DND-41 (cell line): ENCODE data around the gene ZFTA.

Experiments used
- EZH2 ChIP-seq: IDR thresholded peaks from 3 replicates; pipeline ENCODE4 v1.6.1; 2012; ENCODE audit warnings: borderline replicate concordance, low read depth, mild to moderate bottlenecking, moderate library complexity, low read length, inconsistent platforms; ENCODE audit not compliant: severe bottlenecking
- TF ChIP-seq, protein P1 (sequence below): IDR thresholded peaks from 2 replicates; pipeline ENCODE4 v1.5.1; 2012; ENCODE audit warnings: borderline replicate concordance, low read length, moderate library complexity, mild to moderate bottlenecking; ENCODE audit not compliant: poor library complexity, severe bottlenecking; ENCODE audit errors: extremely low read depth

- TF ChIP-seq, protein P1, sequence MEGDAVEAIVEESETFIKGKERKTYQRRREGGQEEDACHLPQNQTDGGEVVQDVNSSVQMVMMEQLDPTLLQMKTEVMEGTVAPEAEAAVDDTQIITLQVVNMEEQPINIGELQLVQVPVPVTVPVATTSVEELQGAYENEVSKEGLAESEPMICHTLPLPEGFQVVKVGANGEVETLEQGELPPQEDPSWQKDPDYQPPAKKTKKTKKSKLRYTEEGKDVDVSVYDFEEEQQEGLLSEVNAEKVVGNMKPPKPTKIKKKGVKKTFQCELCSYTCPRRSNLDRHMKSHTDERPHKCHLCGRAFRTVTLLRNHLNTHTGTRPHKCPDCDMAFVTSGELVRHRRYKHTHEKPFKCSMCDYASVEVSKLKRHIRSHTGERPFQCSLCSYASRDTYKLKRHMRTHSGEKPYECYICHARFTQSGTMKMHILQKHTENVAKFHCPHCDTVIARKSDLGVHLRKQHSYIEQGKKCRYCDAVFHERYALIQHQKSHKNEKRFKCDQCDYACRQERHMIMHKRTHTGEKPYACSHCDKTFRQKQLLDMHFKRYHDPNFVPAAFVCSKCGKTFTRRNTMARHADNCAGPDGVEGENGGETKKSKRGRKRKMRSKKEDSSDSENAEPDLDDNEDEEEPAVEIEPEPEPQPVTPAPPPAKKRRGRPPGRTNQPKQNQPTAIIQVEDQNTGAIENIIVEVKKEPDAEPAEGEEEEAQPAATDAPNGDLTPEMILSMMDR: no peak
- no peak for TF ChIP-seq EZH2
Measured at GRCh38 chr11:63736864-63737263, 31.7 kb downstream of the ZFTA start.
